HG03565 (cell line): Measurements from ENCODE around the gene PSMD1.
"Not testable (repeated sequence)": the region's sequence is repeated elsewhere in the genome, so short reads cannot be mapped to it uniquely, and the experiment has no call there.

Experiments used
- ATAC-seq: cut with Tn5 transposase; IDR thresholded peaks from one replicate; pipeline ENCODE4 v1.9.1; 2021; ENCODE audit warnings: mild to moderate bottlenecking, moderate library complexity; ENCODE audit not compliant: unreplicated experiment

PSMD1 gene

DNA sequence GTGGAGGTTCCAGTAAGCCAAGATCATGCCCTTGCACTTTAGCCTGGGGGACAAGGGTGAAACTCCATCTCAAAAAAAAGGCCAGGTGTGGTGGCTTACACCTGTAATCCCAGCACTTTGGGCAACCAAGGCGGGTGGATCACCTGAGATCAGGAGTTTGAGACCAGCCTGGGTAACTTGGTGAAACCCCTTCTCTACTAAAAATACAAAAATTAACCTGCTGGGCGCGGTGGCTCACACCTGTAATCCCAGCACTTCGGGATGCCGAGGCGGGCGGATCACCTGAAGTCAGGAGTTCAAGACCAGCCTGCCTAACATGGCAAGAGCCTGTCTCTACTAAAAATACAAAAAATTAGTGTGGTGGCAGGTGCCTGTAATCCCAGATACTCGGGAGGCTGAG, 84.1 kb downstream of the PSMD1 start:
- ATAC-seq = not testable (repeated sequence)

DNA sequence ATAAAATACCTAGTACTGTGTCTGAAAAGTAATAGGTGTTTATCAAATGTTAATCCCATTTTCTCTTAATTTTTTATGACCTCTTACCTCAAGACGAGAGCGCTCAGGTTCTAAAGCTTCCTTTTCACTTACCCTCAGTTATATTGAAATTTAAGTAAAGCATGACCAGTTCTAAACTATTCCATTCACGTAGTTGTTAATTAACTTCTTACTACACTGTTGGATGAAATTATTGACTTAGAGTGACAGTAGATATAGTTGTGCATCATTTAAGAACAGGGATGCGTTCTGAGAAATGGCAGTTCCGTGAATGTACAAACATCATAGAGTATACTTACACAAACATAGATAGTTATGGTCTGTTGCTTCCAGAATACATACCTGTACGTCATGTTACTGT, 88.2 kb downstream of the PSMD1 start:
- ATAC-seq = no peak

- ATAC-seq = no peak
Measured at GRCh38 chr2:231146665-231147064, 90.0 kb downstream of the PSMD1 start.

DNA sequence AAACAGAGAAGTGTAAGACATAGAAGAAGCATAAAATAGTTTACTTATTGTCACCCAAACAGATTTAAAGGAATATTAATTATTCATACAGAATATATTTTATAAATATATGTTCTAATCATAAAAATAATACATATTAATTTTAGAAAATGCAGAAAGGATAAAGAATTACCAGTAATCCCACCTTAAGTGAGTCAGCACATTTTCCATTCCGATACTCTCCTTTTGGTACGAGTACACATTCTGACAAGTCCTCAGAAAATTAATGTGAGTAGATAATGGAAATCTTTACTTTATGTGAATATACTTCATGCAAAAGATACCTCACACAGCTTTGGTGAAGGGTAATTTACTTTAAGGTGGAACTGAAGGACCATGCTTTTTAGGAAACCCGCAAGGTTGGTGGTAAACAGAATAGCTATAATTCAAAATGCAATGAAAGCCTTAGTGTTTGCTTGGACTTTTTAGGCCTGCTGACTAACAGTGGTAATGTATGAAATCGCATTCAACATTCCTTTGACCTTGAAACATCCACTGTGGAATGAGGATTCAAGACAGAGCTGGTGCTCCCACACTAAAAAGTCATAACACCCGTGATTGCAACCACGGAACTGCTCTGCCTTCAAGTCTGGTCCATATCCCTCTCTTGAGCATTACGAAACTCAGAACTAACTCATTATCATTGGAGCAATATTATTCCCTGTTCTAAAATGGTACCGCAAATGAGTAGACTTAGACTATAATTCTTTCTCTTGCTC, 96.3 kb downstream of the PSMD1 start:
- no peak for ATAC-seq

DNA sequence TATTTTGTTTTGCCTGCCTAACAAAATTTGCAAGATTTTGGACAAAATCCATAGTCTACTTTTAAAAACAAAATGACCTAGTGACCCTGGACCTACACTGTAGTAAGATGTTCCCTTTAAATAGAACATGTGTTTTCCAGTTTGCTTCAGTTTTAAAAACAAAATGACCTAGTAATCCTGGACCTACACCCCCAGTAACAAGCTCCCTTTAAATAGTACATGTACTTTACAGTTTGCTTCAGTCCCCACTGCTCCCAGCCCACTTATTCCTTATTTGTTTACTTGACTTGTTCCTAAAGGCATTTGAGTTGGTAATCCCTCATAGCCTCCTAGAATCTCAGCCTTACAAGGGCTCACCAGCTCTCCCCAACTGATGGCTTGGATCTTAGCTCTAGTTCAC, 102.6 kb downstream of the PSMD1 start:
- ATAC-seq = no peak

DNA sequence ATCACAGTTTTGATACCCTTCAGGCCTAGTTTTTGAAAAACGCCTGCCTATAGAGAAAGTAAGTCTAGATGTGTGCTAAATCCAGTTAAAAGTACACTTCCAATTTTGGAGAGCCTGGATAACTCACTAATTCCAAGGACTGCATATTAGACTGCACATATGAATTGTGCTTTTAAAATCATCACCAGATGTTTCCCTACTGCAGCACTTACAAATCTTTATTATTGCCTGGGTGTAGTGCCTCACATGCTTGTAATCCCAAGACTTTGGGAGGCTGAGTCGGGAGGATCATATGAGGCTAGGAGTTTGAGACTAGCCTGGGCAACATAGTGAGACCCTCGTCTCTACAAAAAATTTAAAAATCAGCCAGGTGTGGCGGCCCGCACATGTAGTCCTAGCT, 104.0 kb downstream of the PSMD1 start:
- ATAC-seq = no peak

DNA sequence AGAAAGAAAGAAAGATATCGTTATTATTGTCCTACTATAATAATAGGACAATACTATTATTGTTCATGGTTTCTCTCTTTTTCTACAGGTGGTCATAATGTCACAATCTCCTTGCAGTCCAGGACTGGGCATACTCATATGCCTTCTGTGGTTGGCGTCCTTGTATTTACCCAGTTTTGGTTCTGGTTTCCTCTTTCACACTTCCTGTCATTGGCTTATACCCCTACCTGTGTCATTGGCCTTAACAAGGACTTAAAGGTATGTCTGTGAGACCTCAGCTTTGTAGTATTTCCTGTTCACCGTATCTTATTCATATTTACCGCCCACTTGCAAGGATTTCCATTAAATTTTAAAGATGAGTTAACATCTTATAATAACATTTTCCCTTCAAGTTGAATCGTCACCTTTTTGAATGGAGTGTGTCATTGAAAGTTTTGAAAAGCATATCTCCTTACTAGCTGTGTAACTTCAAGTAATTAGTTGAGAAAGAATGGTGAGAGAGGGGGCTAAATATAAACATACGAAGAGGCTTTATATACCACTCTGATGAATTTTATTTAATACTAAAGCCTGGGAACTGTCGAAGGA, 104.7 kb downstream of the PSMD1 start:
- no peak for ATAC-seq

DNA sequence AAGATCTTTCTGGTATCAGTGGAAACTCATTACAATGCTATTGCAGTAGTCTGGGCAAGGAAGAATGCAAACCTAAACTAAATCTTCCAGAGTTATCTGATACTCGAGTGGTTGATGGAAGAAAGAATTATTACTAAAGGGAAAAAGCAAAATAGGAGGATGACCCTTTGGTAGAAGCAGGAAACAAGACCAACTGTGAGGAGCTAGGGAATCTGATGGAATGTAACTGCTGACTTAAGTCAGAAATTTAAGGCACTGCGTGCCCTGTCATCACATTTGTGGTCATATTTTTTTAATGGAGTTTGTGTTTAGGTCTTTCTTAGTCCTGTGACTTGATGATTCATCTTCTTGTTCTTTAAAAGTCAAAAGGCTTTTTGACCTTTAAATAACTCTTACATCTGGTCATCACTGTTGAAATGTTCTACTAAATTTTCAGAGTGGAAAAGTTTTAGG, 105.2 kb downstream of the PSMD1 start:
- no peak for ATAC-seq

DNA sequence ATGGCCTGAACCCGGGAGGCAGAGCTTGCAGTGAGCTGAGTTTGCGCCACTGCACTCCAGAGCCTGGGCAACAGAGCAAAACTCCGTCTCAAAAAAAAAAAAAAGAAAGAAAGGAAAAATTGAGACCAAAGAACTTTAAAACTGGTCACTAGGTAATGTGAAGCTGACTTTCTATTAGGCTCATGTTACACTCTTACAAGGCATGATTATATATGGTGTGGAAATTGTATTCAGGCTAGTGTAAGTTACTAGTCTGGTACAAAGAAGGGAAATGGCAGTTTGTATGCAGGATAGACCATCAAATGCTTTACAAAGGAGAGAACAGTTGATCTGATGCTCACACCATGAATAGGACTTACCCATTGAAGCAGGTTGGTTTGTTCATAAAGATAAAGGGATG, 106.3 kb downstream of the PSMD1 start:
- no peak for ATAC-seq

DNA sequence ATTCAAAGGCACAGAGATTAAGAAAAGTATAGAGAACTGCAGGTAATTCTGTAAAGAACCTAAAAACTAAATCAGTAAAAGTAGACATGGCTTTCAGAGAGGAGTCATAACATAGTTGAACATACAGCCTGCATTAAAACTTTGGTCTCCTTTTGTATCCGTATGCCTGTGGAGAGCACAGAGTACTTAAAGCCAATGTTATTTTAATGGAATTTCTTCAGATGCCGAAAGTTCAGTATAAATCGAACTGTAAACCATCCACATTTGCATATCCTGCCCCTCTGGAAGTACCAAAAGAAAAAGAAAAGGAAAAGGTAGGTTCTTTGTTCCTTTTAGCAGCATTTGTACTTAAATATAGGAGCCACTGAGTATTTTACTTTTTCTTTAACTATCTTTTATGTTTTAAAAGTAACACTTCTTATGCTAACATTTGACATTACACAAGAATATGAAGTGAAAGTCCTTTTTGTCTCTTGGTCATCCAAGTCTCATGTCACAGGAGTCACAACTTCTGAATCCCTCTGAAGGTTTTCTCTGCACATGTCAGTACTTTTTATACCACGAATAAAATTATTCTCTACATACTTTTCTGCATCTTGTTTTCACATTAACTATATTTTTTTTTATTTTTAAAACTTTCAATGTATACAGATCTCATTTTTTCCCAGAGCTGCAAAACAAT, 106.9 kb downstream of the PSMD1 start:
- no peak for ATAC-seq

DNA sequence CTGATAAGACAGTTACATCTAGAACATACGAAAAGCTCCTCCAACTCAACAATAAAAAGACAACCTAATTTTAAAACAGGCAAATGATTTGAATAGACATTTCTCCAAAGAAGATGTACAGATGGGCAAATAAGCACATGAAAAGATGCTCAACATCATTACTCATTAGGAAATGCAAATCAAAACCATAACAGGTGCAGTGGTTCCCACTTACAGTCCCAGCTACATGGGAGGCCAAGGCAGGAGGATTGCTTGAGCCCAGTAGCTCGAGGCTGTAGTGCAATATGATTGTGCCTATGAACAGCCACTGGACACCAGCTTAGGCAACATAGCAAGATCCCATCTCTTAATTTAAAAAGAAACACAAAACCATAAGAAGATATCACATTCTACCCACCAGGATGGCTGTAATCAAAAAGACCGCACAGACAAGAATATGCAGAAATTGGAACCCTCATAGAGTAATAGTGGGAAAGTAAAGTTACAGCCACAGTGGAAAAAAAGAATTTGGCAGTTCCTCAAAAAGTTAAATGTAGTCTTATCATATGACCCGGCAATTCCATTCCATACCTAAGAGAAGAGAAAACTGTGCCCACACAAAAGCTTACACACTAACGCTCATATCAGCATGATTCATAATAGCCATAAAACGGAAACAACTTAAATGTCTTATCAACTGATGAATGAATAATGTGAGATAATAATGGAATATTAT, 111.2 kb downstream of the PSMD1 start:
- ATAC-seq = no peak

DNA sequence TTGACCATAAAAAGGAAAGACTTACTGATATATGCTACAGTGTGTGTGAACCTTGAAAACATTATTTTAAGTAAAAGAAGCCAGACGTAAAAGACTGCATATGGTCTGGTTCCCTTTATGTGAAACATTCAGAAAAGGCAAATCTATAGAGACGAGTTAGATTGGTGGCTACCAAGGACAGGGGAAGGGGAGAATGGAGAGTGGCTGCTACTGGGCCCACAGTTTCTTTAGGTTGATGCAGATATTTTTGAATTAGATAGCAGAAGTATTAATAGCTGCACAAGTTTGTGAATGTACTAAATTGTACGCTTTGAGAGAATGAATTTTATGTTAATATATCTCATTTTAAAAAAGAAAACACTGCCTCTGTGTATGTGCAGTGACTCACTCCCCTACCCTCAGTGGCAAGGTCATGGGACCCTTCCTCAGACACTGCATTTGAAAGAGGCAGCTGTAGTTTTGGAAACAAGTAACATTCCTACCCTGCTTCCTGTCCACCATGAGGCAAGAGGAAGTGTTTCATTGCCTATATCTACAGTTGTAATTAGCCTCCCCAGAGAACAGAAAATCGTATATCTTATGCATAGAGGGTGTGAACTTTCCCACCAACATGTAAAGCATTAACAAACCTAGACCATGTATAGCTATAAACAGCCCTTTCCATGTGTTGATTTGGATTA, 111.9 kb downstream of the PSMD1 start:
- no peak for ATAC-seq

GRCh38 chr2:231169488-231169887, 112.8 kb downstream of the PSMD1 start:
- ATAC-seq = no peak

DNA sequence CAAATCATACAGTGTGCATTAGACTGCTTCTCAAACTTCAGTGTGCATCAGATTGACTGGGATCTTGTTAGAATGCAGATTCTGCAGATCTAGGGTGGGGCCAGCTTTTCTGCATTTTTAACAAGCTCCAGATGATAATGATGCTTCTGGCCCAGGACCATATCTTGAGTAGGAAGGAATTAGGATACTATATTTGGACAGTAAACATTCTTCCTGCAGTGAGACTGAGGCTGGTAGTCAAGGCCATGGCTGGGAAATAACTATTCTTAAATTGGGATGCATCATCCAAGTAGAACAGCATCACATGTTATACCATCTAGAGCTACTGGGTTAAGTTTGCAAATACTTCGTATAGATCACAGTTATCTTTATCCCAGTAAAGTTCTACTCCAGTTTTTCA, 113.4 kb downstream of the PSMD1 start:
- ATAC-seq = no peak

- ATAC-seq = no peak
Measured at GRCh38 chr2:231172025-231172424, 115.4 kb downstream of the PSMD1 start.

DNA sequence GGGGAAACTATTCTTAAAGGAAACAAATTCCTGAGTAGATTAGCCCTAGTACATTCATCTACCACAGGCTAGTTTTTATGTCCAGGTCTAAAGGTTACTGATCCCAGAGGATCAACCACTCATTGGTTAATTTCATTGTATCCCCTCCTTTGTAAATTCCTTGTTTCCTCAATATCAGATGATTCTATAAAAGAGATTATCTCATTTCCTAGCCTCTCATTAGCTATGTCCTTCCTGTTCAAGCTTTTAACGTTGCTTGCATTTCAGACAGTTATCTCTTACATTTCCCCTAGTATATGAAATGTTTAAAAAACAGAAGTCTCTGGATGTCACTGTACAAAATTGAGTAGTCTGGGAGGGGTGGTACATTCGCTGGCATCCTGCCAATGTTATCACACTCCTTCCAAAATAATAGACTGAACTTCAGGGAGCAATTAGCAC, 117.6 kb downstream of the PSMD1 start:
- no peak for ATAC-seq

DNA sequence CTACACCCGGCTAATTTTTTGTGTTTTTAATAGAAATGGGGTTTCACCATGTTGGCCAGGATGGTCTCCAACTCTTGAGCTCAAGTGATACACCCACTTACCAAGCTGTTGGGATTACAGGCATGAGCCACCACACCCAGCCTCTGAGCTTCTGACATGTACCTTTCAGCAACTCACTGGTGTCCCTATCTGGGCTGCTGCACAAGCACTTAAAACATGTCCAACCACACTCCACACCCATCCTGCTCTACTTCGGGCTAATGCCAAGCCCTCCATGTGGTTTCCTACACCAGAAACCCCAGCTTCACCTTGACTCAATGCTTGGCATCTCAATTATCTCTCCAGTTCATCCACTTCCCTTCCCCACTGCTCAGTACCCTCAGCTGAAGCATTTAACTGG, 119.4 kb downstream of the PSMD1 start:
- ATAC-seq = no peak

DNA sequence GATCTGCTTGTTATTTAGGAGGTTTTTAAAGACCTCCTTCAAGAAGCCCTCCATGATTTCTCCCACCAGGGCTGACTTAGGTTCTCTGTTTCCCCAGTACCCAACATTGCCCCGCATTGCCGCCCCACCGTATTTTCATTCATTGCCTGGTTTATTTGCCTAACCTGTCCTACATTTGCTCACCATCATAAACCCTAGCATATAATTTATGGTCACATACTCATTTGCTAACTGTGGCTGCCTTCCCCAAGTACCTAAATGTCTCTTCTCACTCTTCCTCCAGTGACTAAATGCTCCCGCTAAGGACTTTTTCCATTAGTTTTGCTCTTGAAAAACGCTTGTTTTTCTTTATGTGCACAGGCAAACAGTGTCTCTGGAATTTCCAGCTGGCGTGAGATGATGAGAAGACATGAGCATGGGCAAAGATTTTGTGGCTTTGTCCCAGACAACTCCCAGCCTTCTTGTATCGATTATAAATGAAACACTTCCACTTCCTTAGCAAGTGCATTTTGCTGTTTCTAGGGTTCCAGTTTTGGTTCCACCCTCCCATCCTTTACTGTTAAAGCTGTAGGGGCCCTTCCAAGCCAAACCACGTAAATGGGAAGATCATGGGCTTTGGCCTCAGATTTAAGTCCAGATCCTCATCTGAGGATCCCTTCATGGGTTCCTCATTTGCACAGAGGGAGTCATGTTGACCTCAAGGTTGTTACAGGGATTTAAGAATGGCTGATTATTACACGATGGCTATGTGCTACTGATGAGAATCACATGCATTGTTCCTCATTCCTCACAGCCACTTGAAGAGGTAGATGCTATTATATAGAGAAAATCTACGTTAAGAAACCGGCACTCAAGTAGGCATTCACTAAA, 120.7 kb downstream of the PSMD1 start:
- no peak for ATAC-seq

GRCh38 chr2:231178805-231179204, 122.1 kb downstream of the PSMD1 start:
- ATAC-seq = not testable (repeated sequence)
